Measurements from ENCODE around the gene RAB30.

DNA sequence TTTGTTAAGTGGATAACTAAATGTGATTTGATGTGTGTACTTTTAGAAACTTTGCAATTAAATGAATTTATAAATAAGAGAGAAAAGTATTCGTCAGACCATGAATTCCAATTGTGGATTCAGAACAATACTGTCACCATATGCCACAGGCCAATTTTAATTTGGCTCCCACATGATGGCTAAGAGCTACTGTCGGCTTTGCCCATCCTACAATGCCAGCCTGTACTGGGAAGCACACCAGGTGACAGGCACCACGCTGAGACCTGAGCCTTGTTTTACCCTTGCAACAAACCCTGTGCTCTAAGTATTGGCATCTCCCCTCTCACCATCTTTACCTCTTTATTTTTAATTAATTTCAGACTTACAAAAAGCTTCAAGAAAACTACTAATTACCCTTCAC, 14.0 kb downstream of the RAB30 start:
- TF ChIP-seq, protein P1, sequence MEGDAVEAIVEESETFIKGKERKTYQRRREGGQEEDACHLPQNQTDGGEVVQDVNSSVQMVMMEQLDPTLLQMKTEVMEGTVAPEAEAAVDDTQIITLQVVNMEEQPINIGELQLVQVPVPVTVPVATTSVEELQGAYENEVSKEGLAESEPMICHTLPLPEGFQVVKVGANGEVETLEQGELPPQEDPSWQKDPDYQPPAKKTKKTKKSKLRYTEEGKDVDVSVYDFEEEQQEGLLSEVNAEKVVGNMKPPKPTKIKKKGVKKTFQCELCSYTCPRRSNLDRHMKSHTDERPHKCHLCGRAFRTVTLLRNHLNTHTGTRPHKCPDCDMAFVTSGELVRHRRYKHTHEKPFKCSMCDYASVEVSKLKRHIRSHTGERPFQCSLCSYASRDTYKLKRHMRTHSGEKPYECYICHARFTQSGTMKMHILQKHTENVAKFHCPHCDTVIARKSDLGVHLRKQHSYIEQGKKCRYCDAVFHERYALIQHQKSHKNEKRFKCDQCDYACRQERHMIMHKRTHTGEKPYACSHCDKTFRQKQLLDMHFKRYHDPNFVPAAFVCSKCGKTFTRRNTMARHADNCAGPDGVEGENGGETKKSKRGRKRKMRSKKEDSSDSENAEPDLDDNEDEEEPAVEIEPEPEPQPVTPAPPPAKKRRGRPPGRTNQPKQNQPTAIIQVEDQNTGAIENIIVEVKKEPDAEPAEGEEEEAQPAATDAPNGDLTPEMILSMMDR (IDR thresholded peaks at IDR 0.05; ENCODE audit: low read depth, low read length), result no peak
- no peak for TF ChIP-seq EZH2phosphoT487 (IDR thresholded peaks at IDR 0.05; ENCODE audit: low read depth)
